Measurements from ENCODE around the gene NSG2.

Gene NSG2

DNA sequence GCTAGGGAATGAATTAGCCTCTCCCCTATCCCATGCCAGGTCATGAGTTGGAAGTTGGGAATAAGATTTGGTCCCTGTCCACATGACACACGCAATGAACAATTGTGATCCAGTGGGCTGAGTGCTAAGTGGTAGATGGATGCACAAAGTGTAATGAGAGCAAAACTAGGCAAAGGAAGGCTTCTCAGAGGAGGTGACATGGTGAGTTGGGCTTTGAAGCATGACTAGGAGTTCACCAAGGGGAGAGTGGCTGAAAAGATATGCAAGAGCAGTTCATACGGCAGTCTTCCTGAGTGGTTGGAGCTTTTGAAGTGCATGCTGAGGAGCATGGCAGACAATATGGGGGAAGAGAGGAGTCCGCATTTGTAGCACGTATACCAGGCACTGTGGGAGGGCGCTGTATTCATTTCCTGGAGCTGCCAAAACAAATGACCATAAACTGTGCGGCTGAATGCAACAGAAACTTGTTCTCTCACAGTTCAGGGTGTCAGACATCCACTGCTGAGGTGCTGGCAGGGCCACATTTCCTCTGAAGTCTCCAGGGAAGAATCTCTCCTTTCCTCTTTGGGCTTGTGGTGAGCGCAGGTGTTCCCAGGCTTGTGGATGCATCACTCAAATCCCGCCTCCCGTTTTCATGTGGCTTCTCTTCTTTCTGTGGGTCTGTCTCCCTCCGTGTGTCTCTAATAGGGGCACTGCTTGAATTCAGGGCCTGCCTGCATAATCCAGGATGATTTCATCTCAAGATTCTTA lies 49.5 kb downstream of the NSG2 start:
- TF ChIP-seq, protein P1, sequence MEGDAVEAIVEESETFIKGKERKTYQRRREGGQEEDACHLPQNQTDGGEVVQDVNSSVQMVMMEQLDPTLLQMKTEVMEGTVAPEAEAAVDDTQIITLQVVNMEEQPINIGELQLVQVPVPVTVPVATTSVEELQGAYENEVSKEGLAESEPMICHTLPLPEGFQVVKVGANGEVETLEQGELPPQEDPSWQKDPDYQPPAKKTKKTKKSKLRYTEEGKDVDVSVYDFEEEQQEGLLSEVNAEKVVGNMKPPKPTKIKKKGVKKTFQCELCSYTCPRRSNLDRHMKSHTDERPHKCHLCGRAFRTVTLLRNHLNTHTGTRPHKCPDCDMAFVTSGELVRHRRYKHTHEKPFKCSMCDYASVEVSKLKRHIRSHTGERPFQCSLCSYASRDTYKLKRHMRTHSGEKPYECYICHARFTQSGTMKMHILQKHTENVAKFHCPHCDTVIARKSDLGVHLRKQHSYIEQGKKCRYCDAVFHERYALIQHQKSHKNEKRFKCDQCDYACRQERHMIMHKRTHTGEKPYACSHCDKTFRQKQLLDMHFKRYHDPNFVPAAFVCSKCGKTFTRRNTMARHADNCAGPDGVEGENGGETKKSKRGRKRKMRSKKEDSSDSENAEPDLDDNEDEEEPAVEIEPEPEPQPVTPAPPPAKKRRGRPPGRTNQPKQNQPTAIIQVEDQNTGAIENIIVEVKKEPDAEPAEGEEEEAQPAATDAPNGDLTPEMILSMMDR (IDR thresholded peaks at IDR 0.05; ENCODE audit: insufficient read depth, low read length, poor library complexity, severe bottlenecking), result no peak
- no peak for TF ChIP-seq EZH2phosphoT487 (conservative IDR thresholded peaks at IDR 0.05; ENCODE audit: low read length)
- Histone ChIP-seq H3K4me3 (ENCODE audit: insufficient read depth, low read length, poor library complexity, severe bottlenecking) (no peak overlapping the region), H3K36me3 (ENCODE audit: low read length) (no peaks in the 10 kb centered on the region), H3K79me2 (ENCODE audit: insufficient read depth, low read length) (no peaks in the 10 kb centered on the region), H2AFZ (ENCODE audit: low read depth, low read length, severe bottlenecking) (no peak overlapping the region), H3K27ac (ENCODE audit: low read depth, low read length) (no peak overlapping the region), H3K9me3 (ENCODE audit: insufficient read depth, low read length) (no peaks in the 10 kb centered on the region), H3K9ac (ENCODE audit: low read length) (no peak overlapping the region), H3K27me3 (ENCODE audit: low read length) (no peaks in the 10 kb centered on the region), H3F3A (ENCODE audit: insufficient read depth) (no peaks in the 10 kb centered on the region), H3K9me2 (replicated peaks; ENCODE audit: insufficient read depth, low read length) (no peaks in the 10 kb centered on the region), H3K4me2 (ENCODE audit: low read depth, low read length, poor library complexity, severe bottlenecking) (no peak overlapping the region), H4K20me1 (ENCODE audit: low read depth, low read length) (no peaks in the 10 kb centered on the region)

DNA sequence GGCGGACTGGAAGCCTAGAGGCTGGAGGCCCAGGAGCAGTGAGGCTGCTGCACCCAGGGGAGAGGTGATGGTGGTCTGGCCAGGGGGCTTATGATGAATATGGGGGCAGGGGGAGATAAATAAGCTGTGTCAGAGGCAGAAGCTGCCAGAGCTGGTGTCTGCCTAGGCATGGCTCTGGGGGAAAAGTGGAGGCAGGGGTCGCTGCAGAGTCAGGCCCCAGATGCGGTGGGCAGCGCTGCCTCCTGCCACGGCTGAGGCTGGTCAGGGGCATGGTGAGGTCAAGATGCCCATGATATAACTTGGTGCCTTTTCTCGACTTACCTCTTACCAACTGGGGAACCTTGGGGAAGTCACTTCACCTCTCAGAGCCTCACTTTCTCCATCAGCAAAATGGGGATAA lies 51.1 kb downstream of the NSG2 start:
- no peak overlapping the region for H3K4me2 ChIP-seq (ENCODE audit: low read depth, low read length, poor library complexity, severe bottlenecking)
- TF ChIP-seq EZH2phosphoT487 (conservative IDR thresholded peaks at IDR 0.05; ENCODE audit: low read length), result no peak
- TF ChIP-seq, protein P1 (IDR thresholded peaks at IDR 0.05; ENCODE audit: insufficient read depth, low read length, poor library complexity, severe bottlenecking), result no peak
- no peak overlapping the region for H3K4me3 ChIP-seq (ENCODE audit: insufficient read depth, low read length, poor library complexity, severe bottlenecking)
- H3K9me3 ChIP-seq (ENCODE audit: insufficient read depth, low read length), result no peaks in the 10 kb centered on the region
- H3F3A ChIP-seq (ENCODE audit: insufficient read depth), result no peaks in the 10 kb centered on the region
- H3K27ac ChIP-seq (ENCODE audit: low read depth, low read length), result no peak overlapping the region
- no peaks in the 10 kb centered on the region for H3K79me2 ChIP-seq (ENCODE audit: insufficient read depth, low read length)
- no peaks in the 10 kb centered on the region for H4K20me1 ChIP-seq (ENCODE audit: low read depth, low read length)
- no peaks in the 10 kb centered on the region for H3K36me3 ChIP-seq (ENCODE audit: low read length)
- no peaks in the 10 kb centered on the region for H3K9me2 ChIP-seq (replicated peaks; ENCODE audit: insufficient read depth, low read length)
- no peak overlapping the region for H3K9ac ChIP-seq (ENCODE audit: low read length)
- no peaks in the 10 kb centered on the region for H3K27me3 ChIP-seq (ENCODE audit: low read length)
- no peak overlapping the region for H2AFZ ChIP-seq (ENCODE audit: low read depth, low read length, severe bottlenecking)

DNA sequence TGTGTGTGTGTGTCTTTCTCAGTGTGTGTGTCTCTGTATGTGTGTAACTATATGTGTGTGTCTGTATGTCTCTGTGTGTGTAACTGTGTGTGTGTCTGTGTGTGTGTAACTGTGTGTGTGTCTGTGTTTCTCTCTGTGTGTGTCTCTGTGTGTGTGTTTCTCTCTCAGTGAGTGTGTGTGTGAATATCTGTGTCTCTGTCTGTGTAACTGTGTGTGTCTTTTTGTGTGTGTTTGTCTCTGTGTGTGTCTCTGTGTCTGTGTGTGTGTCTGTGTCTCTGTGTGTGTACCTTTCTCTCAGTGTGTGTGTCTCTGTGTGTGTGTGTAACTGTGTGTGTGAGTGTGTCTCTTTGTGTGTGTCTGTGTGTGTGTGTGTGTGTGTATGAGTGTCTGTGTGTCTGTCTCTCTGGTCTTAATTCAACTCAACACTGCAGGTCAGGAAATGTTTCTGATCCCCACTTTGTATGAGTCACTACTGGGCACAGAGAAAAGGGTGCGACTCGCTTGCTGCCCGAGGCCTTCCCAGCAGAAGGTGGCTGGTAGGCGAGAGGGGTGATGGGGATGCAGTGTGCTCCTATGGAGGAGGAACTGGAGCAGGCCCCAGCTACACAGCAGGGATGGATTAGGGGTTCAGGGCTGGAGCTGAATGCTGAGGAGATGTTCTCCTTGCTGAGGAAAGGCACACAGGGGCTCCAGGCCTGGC lies 52.1 kb downstream of the NSG2 start:
- Histone ChIP-seq H2AFZ (ENCODE audit: low read depth, low read length, severe bottlenecking) (no peak overlapping the region), H3K4me3 (ENCODE audit: insufficient read depth, low read length, poor library complexity, severe bottlenecking) (no peak overlapping the region), H3K36me3 (ENCODE audit: low read length) (no peaks in the 10 kb centered on the region), H3K27ac (ENCODE audit: low read depth, low read length) (no peak overlapping the region), H3K9me2 (replicated peaks; ENCODE audit: insufficient read depth, low read length) (no peaks in the 10 kb centered on the region), H3K79me2 (ENCODE audit: insufficient read depth, low read length) (no peaks in the 10 kb centered on the region), H3F3A (ENCODE audit: insufficient read depth) (no peaks in the 10 kb centered on the region), H3K4me2 (ENCODE audit: low read depth, low read length, poor library complexity, severe bottlenecking) (no peak overlapping the region), H4K20me1 (ENCODE audit: low read depth, low read length) (no peaks in the 10 kb centered on the region), H3K9me3 (ENCODE audit: insufficient read depth, low read length) (no peaks in the 10 kb centered on the region), H3K9ac (ENCODE audit: low read length) (no peak overlapping the region), H3K27me3 (ENCODE audit: low read length) (no peaks in the 10 kb centered on the region)
- no peak for TF ChIP-seq EZH2phosphoT487 (conservative IDR thresholded peaks at IDR 0.05; ENCODE audit: low read length)
- TF ChIP-seq, protein P1 (IDR thresholded peaks at IDR 0.05; ENCODE audit: insufficient read depth, low read length, poor library complexity, severe bottlenecking), result no peak

Data from SU-DHL-6 (cell line).